NCI-H146 treated with DMSO at 0.1 percent for 48 hours (cell line): ENCODE measurements around the gene ZNF438.

Experiments used
- DNase-seq: peaks from one replicate; lab custom pipeline; 2025; ENCODE audit not compliant: unreplicated experiment; lab: John Stamatoyannopoulos, UW

The ZNF438 gene

GRCh38 chr10:31013331-31013730 is 18.3 kb downstream of the ZNF438 start:
- no peak for DNase-seq

GRCh38 chr10:31011665-31012022 is 20.0 kb downstream of the ZNF438 start:
- no peak for DNase-seq

GRCh38 chr10:31011017-31011664 is 20.5 kb downstream of the ZNF438 start:
- no peak for DNase-seq

GRCh38 chr10:31010062-31010461 is 21.6 kb downstream of the ZNF438 start:
- no peak for DNase-seq

- DNase-seq: no peak
Observed at GRCh38 chr10:31005895-31006294, 25.8 kb downstream of the ZNF438 start.

GRCh38 chr10:31004611-31005193 is 27.0 kb downstream of the ZNF438 start:
- no peak for DNase-seq

- DNase-seq: no peak
Observed at GRCh38 chr10:31001740-31002139, 29.9 kb downstream of the ZNF438 start.

GRCh38 chr10:31000867-31001266 is 30.8 kb downstream of the ZNF438 start:
- no peak for DNase-seq

- DNase-seq: no peak
Observed at GRCh38 chr10:31000071-31000782, 31.4 kb downstream of the ZNF438 start.

GRCh38 chr10:30999070-30999712 is 32.5 kb downstream of the ZNF438 start:
- DNase-seq: no peak

GRCh38 chr10:30997536-30998235 is 34.0 kb downstream of the ZNF438 start:
- DNase-seq: no peak

GRCh38 chr10:30996481-30997005 is 35.1 kb downstream of the ZNF438 start:
- DNase-seq: no peak

- no peak for DNase-seq
Observed at GRCh38 chr10:30995081-30995770, 36.4 kb downstream of the ZNF438 start.

- no peak for DNase-seq
Observed at GRCh38 chr10:30993155-30993554, 38.5 kb downstream of the ZNF438 start.

GRCh38 chr10:30992681-30993080 is 39.0 kb downstream of the ZNF438 start:
- DNase-seq: no peak

- no peak for DNase-seq
Observed at GRCh38 chr10:30991647-30992011, 40.0 kb downstream of the ZNF438 start.

GRCh38 chr10:30990971-30991646 is 40.6 kb downstream of the ZNF438 start:
- no peak for DNase-seq

- no peak for DNase-seq
Observed at GRCh38 chr10:30990351-30990750, 41.3 kb downstream of the ZNF438 start.

- no peak for DNase-seq
Observed at GRCh38 chr10:30988831-30989435, 42.7 kb downstream of the ZNF438 start.

GRCh38 chr10:30987463-30987862 is 44.2 kb downstream of the ZNF438 start:
- no peak for DNase-seq
